ENCODE results near the gene EFHC1.

Gene EFHC1

DNA sequence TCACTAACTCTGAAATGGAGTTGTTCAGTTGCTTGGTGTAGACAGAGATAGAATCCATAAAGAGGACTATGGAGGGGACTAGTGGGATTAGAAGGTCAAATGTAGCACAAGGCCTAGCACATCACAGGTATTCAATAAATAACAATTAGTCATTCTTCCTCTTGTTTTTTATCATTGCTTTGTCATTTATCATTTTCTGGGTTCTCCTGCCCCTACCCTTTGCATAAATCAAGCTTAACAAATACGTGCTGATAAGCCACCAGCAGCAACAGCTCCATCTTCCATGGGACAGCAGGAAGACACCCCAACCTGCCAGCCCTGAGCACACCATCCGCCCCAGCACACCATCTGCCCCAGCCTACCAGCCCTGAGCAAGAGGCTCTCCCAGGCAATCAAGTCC lies 133.6 kb downstream of the EFHC1 start:
- TF ChIP-seq, protein P1, sequence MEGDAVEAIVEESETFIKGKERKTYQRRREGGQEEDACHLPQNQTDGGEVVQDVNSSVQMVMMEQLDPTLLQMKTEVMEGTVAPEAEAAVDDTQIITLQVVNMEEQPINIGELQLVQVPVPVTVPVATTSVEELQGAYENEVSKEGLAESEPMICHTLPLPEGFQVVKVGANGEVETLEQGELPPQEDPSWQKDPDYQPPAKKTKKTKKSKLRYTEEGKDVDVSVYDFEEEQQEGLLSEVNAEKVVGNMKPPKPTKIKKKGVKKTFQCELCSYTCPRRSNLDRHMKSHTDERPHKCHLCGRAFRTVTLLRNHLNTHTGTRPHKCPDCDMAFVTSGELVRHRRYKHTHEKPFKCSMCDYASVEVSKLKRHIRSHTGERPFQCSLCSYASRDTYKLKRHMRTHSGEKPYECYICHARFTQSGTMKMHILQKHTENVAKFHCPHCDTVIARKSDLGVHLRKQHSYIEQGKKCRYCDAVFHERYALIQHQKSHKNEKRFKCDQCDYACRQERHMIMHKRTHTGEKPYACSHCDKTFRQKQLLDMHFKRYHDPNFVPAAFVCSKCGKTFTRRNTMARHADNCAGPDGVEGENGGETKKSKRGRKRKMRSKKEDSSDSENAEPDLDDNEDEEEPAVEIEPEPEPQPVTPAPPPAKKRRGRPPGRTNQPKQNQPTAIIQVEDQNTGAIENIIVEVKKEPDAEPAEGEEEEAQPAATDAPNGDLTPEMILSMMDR (IDR thresholded peaks at IDR 0.05; ENCODE audit: low read depth, low read length, missing control alignments), result no peak
- no peak overlapping the region for H3K4me3 ChIP-seq (replicated peaks; ENCODE audit: low read depth, low read length)
- no peak for DNase-seq (ENCODE audit: extremely low read depth, low read depth)

DNA sequence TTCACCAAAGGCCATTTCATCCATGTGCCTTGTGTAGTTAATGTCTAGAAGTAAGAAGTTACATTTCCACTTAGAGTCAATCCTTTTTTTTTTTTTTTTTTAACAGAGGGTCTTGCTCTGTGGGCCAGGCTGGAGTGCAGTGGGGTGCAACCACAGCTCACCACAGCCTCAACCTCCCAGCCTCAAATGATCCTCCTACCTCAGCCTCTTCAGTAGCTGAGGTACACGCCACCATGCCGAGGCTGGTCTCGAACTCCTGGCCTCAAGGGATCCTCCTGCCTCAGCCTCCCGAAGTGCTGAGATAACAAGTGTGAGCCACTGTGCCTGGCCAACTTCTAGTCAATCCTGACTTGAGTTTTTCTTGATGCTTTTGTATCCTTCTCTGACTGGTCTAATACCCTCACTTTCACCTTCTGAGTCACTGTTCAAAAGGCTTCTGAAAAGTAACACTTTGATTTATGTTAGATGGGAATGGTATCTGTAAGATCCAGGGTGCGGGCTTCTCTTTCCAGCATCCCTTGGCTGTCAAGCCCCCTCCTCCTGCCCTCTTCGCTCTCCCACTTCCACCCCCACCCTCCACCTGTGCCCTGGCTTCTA lies 134.6 kb downstream of the EFHC1 start:
- TF ChIP-seq, protein P1 (IDR thresholded peaks at IDR 0.05; ENCODE audit: low read depth, low read length, missing control alignments), result no peak
- H3K4me3 ChIP-seq (replicated peaks; ENCODE audit: low read depth, low read length), result no peak overlapping the region

DNA sequence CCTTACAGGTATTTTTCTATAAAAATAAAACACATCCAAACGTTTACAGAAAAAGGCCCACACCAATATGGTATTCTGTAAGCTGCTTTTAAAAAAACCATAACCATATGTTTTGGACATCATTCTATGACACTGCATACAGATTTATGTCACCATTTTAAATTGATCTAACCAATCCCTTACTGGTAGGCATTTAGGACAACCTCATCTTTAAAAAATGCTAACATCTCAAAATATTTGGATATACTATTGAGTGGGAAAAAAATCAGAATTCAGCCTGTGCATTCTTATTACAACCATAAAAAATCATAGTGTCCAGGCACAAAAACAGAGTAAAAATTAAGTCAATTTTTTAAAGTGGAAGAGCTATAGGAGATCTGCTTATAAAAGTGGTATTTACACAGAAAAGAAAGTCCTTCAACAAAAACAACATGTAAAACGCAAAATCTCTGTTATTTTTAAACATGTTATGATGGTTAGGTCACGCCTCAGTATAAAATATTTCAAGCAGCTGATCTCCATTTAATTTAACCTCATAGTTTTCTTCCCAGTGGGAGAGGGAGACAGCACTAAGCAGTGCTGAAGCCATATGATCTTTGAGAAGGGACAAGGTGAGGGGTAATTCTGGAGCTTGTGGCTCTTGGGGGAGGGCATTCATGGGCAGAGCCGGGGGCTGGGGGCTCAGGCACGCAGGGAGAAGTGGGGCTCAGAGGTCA lies 135.5 kb downstream of the EFHC1 start:
- no peak for DNase-seq (ENCODE audit: extremely low read depth, low read depth)
- TF ChIP-seq, protein P1 (IDR thresholded peaks at IDR 0.05; ENCODE audit: low read depth, low read length, missing control alignments), result no peak
- H3K4me3 ChIP-seq (replicated peaks; ENCODE audit: low read depth, low read length), result no peak overlapping the region

More for the DNA sequence above, 134.6 kb downstream of the EFHC1 start:
- DNase-seq (ENCODE audit: extremely low read depth, low read depth), result no peak

DNA sequence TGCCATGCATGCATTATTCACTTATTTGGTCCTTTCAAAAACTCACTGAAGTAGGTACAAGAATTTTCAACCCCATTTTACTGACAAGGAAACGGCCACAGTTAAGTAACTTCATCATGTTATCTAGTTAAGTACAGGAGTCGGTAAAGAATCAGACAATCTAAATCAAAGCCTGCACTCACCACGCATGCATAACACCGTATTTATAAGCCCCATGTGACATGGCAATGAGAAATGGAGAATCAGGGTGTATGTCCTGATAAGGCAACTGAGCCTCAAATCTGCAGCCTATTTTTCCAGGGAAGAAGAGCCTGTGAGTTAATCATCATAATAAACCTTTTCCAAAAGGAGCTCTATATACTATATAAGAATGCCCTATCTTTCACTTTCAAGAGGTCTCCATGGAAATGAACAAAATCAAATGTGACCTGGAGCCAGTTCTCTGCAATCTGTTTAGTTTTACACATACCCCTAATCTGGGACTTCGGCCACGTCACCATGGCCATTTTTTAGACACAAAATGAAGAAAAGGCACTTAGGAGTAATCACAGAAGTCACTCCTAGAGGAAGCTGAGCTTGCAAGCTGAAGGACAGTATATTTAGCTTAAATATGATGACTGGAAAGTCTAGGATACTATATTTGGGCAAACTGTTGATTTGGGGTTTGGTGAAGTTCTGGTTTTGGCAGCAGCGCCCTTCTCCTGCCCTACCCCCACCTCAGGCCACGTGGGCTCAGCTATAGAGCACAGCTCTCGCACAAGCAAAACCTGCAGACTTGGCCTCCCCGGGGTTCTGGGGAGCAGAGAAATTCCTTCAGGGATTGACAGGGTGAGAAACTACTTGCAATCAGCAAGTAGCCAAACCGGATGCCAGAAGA lies 137.5 kb downstream of the EFHC1 start:
- DNase-seq (ENCODE audit: extremely low read depth, low read depth), result no peak
- TF ChIP-seq, protein P1 (IDR thresholded peaks at IDR 0.05; ENCODE audit: low read depth, low read length, missing control alignments), result no peak
- H3K4me3 ChIP-seq (replicated peaks; ENCODE audit: low read depth, low read length), result no peak overlapping the region

DNA sequence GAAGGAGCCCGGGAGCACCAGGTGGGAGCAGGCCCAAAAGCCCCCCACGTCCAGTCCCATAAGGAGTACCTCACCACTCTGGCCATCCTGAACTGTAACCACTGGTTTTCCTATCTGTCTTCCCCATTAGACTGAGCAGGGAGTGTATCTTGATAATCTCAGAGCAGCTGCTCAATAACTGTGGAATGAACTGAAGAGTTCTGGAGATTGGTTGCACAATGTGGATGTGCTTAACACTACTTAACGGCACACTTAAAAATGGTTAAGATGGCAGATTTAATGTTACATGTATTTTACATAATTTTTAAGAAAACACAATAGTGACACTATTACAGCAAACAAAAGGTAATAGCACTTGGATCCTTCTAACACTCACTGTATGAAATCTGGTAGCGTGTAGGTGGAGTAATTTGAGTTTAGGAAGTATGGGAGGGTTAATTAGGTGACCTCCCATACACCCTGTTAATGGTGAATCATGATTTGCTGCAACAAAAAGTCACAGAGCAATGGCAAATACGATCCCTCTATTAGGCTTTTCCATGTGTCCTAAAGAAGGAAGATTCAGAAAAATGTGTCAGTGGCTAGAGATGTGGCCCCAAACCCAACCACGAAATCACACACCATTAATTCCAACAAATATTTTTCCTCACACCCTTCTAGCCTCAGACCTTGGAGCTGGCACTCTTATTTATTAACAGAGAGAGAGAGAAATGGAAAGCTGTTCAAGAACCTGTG lies 138.3 kb downstream of the EFHC1 start:
- TF ChIP-seq, protein P1 (IDR thresholded peaks at IDR 0.05; ENCODE audit: low read depth, low read length, missing control alignments), result no peak
- DNase-seq (ENCODE audit: extremely low read depth, low read depth), result no peak
- H3K4me3 ChIP-seq (replicated peaks; ENCODE audit: low read depth, low read length), result no peak overlapping the region

DNA sequence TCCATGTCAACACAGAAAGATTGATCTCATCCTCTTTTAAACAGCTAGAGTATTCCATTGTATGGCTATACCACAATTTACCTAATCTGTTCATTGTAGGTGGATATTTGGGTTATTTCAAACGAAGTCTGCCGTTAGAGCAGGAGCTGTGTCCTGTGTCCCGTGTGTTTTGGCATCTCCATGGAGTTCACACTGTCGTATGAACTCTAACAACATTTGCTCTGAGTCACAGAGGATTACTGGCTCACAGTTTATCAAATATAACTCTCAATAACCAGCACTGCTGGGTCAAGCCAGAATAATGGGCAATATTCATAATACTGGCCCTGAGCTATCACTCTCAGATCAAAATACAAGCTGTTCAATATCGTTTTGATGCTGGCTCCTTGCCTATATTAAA lies 140.3 kb downstream of the EFHC1 start:
- DNase-seq (ENCODE audit: extremely low read depth, low read depth), result no peak

More for the DNA sequence above, 140.3 kb downstream of the EFHC1 start:
- no peak overlapping the region for H3K4me3 ChIP-seq (replicated peaks; ENCODE audit: low read depth, low read length)
- TF ChIP-seq, protein P1 (IDR thresholded peaks at IDR 0.05; ENCODE audit: low read depth, low read length, missing control alignments), result no peak

All from HFF-Myc (cell line).